Embryonic facial prominence (tissue), 1 donor: ENCODE results near the gene SAV1.
"Not testable (repeated sequence)": the region's sequence is repeated elsewhere in the genome, so short reads cannot be mapped to it uniquely, and the experiment has no call there.

Experiments used
- DNase-seq: peaks from one replicate; pipeline ENCODE4 v3.0.0-alpha.2; 2016; ENCODE audit errors: extremely low spot score

The SAV1 gene

DNA sequence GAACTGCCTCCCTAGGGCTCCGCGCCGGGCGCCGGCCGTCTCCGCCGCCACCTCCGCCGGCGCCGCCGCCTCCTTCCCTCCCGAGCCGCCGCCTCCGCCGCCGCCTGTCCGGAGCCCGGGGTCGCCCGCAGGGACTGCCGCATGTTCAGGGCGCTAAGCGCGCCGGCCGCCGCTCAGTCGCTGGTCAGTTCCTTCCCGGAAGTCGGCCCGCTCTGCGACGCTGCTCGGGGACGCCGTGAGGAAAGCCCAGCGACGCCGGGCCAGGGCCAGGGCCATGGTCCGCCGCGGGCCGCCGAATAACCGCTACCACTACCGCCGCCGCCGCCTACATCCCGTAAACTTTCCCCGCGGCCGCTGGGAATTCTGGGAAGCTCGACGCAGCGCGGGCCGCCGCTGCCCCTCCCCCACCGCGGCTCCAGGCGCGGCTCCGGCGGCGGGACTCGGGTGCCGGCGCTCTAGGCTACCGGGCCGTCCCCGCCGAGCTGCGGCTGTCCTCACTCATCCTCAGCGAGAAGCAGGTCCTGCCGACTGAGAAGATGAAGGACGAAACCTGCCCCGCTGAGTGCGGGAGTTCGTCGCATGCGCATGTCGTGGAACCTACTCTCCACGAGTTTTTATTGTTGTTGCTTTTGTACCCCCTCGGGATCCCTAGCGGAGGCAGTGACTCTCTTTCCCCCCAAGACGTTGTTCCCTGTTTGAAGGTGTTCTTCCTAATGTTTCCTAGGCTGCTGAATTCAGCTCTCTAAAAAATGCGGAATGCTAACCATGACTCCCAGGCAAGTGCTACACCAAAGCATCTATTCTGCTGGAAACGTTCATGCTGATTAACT lies at the start of gene SAV1:
Gene SAV1, minus strand, starts transcription at position 311 of the 830 bp plus-strand sequence. CDS start 339 bp downstream, outside the sequence.
- peak; percentile 74 for DNase-seq

DNA sequence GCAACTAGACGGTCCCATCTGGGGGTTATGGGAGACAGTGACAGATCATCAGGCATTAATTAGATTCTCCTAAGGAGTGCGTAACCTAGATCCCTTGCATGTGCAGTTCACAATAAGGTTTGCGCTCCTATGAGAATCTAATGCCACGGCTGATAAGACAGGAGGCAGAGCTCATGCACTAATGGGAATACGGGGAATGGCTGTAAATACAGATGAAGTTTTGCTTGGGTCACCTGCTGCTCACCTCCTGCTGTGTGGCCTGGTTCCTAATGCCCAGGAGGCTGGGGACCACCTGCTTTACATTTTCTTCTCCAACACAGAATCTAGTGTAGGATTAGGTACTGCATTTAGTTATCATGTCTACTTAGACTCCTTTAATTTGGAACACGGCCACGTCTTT lies 49.7 kb upstream of the SAV1 start:
- DNase-seq: no peak

DNA sequence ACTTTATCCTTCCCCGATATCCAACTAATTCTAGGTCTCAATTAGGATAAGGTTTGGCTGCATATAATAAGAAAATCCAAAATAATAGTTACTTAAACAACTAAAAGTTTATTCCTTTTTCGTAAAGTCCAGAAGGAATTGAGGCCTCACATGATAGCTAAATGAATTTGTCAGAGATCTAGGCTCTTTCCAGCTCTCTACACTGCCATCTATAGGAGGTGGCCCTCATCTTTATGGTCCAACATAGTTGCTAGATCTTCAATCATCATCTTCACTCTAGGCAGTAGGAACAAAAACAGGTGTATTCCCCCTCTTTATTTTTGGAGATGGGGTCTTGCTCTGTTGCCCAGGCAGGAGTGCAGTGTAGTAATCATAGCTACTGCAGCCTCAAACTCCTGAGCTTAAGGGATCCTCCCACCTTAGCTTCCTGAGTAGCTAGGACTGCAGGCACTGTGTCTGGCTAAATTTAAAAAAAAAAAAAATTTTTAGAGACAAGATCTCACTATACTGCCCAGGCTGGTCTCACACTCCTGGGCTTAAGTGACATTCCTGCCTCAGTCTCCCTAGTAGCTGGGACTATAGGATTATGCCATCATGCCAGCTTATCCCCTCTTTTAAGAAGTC lies 46.5 kb upstream of the SAV1 start:
- no peak for DNase-seq

DNA sequence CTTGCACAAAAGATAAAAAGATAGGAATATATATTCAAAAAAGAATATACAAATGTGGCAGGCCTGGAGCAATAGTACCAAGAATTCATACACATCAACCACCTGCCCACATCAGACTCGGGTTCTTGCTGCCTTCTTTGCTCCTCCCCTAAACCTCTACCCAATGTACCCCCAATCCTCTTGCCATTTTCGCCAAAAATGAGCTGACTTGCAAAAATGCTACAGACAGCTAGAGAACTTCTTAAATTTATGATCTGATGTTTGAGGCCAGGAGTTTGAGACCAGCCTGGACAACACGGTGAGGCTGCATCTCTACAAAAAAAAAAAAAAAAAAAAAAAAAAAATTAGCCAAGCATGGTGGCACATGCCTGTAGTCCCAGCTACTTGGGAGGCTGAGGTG lies 42.9 kb upstream of the SAV1 start:
- no peak for DNase-seq

DNA sequence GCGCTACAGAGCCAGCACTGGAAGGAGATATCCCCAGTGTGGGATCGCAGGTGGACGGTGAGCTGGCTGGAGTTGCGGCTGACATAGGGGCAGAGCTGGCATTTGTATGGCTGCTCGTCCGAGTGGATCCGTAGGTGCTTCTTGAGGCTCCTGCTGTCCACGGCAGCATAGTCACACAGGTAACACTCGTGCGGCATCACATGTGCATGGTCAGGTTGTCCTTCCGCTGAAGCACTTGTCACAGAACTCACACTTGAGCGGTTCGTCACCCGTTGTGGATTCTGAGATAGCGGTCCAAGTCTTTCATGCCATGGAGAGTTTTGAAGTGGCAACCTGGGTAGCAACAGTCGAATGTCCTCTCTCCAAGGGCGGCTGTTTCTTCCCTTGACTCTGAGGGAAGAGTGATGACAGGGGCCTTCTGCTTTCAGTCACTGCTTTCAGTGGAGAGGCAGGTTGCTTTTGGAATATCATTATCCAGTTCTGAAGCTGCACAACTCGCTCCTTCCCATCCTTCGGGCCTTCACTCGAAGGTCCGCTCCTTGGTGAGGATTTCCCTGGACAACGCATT lies 37.0 kb upstream of the SAV1 start:
- no peak for DNase-seq

DNA sequence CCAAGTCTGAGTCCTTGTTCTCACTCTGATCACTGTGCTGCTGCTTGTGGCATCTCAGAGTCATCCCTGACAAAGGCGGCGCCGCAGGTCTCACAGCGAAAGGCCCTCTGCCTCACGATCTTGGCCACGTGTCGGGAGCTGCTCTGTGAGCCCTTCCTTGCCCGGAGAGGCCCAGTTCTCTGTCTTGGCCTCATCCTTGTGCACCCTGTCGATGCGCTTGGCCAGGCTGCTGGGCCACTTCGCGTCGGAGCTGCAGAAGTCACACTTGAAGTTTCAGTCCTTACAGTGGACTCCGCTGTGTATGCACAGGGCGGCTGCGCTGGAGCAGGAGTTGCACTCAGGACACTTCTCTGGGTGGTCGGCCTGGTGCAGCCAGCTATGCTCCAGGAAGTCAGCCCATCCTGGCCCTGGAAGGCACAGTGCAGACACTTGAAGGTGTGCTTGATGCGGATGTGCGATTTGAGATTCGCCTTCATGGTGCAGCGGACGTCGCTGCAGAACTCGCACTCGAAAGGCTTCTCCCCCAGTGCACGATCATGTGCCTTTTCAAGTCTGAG lies 36.4 kb upstream of the SAV1 start:
- no peak for DNase-seq

DNA sequence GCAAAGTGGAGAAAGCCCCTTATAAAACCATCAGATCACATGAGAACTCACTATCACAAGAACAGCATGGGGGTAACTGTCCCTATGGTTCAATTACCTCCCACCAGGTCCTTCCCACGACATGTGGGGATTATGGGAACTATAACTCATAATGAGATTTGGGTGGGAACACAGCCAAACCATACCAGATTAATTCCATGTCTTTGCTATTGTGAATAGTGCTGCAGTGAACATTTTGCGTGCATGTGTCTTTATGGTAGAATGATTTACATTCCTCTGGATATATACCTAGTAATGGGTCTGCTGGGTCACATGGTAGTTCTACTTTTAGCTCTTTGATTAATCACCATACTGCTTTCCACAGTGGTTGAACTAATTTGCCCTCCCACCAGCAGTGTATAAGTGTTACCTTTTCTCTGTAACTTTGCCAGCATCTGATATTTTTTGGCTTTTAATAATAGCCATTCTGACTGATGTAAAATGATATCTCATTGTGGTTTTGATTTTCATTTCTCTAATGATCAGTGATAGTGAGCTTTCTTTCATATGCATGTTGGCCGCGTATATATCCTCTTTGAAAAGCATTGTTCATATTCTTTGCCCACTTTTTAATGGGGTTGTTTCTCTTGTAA lies 29.7 kb upstream of the SAV1 start:
- no peak for DNase-seq

DNA sequence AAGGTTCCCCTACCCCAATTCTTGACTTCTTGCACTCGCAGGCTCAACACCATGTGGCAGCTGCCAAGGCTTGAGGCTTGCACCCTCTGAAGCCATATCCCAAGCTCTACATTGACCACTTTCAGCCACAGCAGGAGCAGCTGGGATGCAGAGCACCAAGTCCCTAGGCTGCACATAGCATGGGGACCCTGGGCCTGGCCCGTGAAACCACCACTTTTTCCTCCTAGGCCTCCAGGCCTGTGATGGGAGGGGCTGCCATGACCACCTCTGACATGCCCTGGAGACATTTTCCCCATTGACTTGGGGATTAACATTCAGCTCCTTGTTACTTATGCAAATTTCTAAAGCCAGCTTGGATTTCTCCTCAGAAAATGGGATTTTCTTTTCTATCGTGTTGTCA lies 26.2 kb upstream of the SAV1 start:
- not testable (repeated sequence) for DNase-seq

GRCh38 chr14:50688875-50689274 lies 20.8 kb upstream of the SAV1 start:
- DNase-seq: no peak

- DNase-seq: no peak
Measured at GRCh38 chr14:50679674-50680073, 11.6 kb upstream of the SAV1 start.

DNA sequence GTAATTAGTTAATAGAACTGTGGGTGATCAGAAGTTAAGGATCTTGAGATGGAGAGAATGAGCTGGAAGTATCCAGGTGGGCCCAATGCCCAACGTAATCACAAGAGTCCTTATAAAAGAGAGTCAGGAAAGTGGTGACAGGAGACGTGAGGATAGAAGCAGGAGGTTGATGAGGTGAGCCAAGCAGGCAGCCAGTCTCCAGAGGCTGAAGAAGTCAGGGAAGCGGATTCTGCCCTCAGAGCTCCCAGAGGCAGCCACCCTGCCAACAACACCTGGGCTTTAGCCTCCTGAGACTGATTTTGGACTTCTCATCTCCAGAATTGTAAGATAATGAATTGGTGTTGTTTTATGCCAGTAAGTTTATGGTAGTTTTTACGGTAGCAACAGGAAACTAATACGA lies 10.1 kb upstream of the SAV1 start:
- DNase-seq: no peak

- no peak for DNase-seq
Measured at GRCh38 chr14:50677527-50678063, 9.5 kb upstream of the SAV1 start.

DNA sequence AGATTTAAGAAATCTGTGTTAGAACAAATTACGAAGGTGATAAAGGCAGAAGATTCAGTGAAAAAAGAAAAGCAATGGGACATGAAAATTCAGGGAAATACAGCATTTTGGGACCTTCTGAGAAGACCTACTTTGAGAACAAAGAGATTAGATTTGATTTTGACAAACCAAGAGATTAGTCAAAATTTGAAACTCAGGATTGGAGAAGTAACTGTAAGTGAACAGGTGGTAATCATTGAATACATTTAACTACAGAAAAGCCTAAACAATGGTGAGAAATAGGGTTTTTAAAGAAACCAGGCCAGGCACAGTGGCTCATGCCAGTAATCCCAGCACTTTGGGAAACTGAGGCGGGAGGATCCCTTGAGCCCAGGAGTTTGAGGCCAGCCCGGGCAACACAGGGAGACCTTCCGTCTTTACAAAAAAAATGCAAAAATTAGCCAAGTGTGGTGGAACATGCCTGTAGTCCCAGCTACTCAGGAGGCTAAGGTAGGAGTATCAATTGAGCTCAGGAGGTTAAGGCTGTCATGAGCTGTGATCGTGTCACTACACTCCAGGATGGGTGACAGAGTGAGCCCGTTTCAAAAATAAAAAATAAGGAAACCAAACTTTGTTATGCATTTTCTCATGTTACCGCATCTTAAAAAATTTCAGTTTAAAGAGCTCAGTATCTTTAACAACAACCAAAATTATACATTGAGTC lies 8.9 kb upstream of the SAV1 start:
- no peak for DNase-seq

GRCh38 chr14:50675597-50675996 lies 7.5 kb upstream of the SAV1 start:
- DNase-seq: no peak

GRCh38 chr14:50670866-50671256 lies 2.8 kb upstream of the SAV1 start:
- no peak for DNase-seq

- DNase-seq: no peak
Measured at GRCh38 chr14:50670196-50670865, 2.2 kb upstream of the SAV1 start.

GRCh38 chr14:50669441-50669986 lies 1.4 kb upstream of the SAV1 start:
- DNase-seq: no peak

DNA sequence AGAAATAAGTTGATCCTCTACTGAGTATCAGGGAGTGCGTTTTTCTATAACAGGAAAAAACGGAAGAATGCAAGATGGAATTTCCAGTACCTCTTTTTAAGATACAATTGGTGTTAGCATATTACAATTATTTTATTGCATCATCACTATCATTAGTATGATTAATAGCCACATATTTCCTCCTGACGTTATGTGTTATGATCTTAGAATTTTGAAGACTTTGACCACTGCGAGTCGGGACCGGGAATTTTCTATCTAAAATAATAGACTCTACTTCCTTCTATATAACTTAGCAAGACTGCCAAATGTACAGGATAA lies 679 bp upstream of the SAV1 start:
- no peak for DNase-seq

- no peak for DNase-seq
Measured at GRCh38 chr14:50667684-50667995, 466 bp downstream of the SAV1 start.

DNA sequence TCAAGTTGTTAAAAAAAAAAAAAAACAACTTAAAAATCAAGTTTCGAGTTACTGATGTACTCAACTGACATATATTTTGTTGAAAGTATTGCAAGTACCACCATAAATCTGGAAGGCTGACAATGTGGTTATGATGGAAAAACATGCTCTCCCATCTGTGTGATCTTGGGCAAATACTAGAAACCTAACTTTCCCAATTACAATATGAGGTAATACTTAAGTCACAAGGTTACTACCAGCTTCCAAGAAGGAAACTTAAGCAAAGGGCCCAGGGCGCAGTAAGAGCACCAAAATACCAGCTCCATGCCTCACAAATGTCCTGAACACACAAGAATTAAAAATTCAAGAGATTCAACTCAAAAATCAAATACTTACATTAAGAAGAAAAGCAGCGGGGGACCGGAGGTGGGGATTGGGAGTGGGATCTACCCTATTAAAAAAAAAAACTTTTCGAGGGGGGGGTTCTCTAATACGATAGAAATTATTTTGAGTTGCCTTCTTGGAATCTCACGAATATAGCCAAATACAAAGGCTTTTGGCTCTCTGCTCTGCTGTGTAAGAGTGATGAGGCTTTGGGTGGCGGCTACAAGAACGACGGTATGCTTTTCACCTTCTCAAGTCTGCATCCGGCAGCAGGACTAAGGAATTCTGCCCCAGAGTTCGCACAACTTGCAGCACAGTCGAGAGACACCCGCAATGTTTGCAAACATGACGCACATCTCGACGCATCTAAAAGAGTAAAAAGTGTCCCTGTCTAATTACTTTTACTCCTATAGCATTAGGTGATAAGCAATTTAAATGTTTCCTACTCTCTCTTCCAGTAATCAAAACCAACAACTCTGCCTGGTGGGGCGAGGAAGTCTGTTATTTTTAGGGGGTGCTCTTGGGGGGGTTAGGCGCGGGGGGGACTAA lies 1.1 kb downstream of the SAV1 start:
- peak; percentile 51 for DNase-seq
